Mucosa of rectum (tissue), 2 donors: ENCODE measurements around the gene ARPIN.
"Not testable (repeated sequence)": the region's sequence is repeated elsewhere in the genome, so short reads cannot be mapped to it uniquely, and the experiment has no call there.

Experiments
- H3K27ac ChIP-seq, 2 donors: one replicate each; pipeline ENCODE4 v1.7.0; 2013; ENCODE audit warnings: inconsistent platforms in 2 of 2, low read depth in 2 of 2, low read length in 2 of 2
- H3K27me3 ChIP-seq, 2 donors: one replicate each; pipeline ENCODE4 v1.7.0; 2013; ENCODE audit warnings: low read length in 2 of 2; ENCODE audit not compliant: control insufficient read depth in 2 of 2, insufficient read depth in 2 of 2
- H3K36me3 ChIP-seq, 2 donors: one replicate each; pipeline ENCODE4 v1.7.0; 2013; ENCODE audit warnings: low read length in 2 of 2; ENCODE audit not compliant: control insufficient read depth in 2 of 2, insufficient read depth in 2 of 2
- H3K4me1 ChIP-seq, 2 donors: one replicate each; pipeline ENCODE4 v1.7.0; 2013; ENCODE audit warnings: low read length in 2 of 2, mild to moderate bottlenecking in 1 of 2; ENCODE audit not compliant: control insufficient read depth in 2 of 2, insufficient read depth in 2 of 2
- H3K4me3 ChIP-seq, 2 donors: one replicate each; pipeline ENCODE4 v1.7.0; 2013; ENCODE audit warnings: low read length in 2 of 2
- H3K9ac ChIP-seq, 2 donors: one replicate each; pipeline ENCODE4 v1.7.0; 2013; ENCODE audit warnings: low read length in 2 of 2, low read depth in 1 of 2, mild to moderate bottlenecking in 1 of 2
- H3K9me3 ChIP-seq, 2 donors: one replicate each; pipeline ENCODE4 v1.7.0; 2013; ENCODE audit warnings: low read length in 2 of 2; ENCODE audit not compliant: control insufficient read depth in 2 of 2
- donor health status: healthy.
- donor health status: Normal muscosa, but diverticular disease.

Gene ARPIN

GRCh38 chr15:89912674-89913396 is at the start of gene ARPIN:
ARPIN (minus strand) TSS chr15:89912952; CDS start chr15:89912835, 117 bp downstream.
- peak within 1 kb of the TSS; percentile 74 to 87 for H3K9ac ChIP-seq
- H3K9me3 ChIP-seq: no peaks in the 10 kb centered on the region
- H3K27ac ChIP-seq: peak within 1 kb of the TSS; percentile 91 to 92
- no peaks in the 10 kb centered on the region for H3K27me3 ChIP-seq
- H3K4me3 ChIP-seq: peak within 1 kb of the TSS; percentile 78 to 80
- peaks cover 11 to 15% of the 10 kb centered on the region in 2 donors for H3K4me1 ChIP-seq
- peaks cover 4 to 16% of the 10 kb centered on the region in 2 donors for H3K36me3 ChIP-seq

GRCh38 chr15:89958107-89958805 is 45.5 kb upstream of the ARPIN start:
- Histone ChIP-seq H3K27ac (no peak overlapping the region), H3K9ac (no peak overlapping the region), H3K9me3 (no peaks in the 10 kb centered on the region), H3K4me3 (no peak overlapping the region), H3K4me1 (peaks cover 7 to 8% of the 10 kb centered on the region in 2 donors), H3K27me3 (no peaks in the 10 kb centered on the region), H3K36me3 (no peaks in the 10 kb centered on the region)

- H3K36me3 ChIP-seq, H3K27me3 ChIP-seq, H3K9me3 ChIP-seq, H3K4me3 ChIP-seq, H3K4me1 ChIP-seq, H3K9ac ChIP-seq, H3K27ac ChIP-seq: not testable (repeated sequence)
Measured at GRCh38 chr15:89955449-89955998, 42.8 kb upstream of the ARPIN start.

- Histone ChIP-seq H3K9me3 (no peaks in the 10 kb centered on the region), H3K4me3 (no peak overlapping the region), H3K4me1 (peaks cover 6 to 8% of the 10 kb centered on the region in 2 donors), H3K9ac (no peak overlapping the region), H3K27me3 (no peaks in the 10 kb centered on the region), H3K27ac (no peak overlapping the region), H3K36me3 (no peaks in the 10 kb centered on the region)
Measured at GRCh38 chr15:89954541-89954940, 41.8 kb upstream of the ARPIN start.

GRCh38 chr15:89948796-89949195 is 36.0 kb upstream of the ARPIN start:
- Histone ChIP-seq H3K27me3 (no peaks in the 10 kb centered on the region), H3K4me3 (no peak overlapping the region), H3K36me3 (no peaks in the 10 kb centered on the region), H3K4me1 (peaks cover 3 to 8% of the 10 kb centered on the region in 2 donors), H3K27ac (no peak overlapping the region), H3K9ac (no peak overlapping the region), H3K9me3 (no peaks in the 10 kb centered on the region)

GRCh38 chr15:89947385-89947784 is 34.6 kb upstream of the ARPIN start:
- Histone ChIP-seq H3K4me1 (peaks cover 3 to 10% of the 10 kb centered on the region in 2 donors), H3K36me3 (no peaks in the 10 kb centered on the region), H3K27me3 (no peaks in the 10 kb centered on the region), H3K9ac (no peak overlapping the region), H3K4me3 (peak overlapping the region in 1 of 2 donors; percentile 57), H3K27ac (peak overlapping the region; percentile 68 to 71), H3K9me3 (no peaks in the 10 kb centered on the region)

GRCh38 chr15:89946681-89947299 is 34.0 kb upstream of the ARPIN start:
- Histone ChIP-seq H3K36me3 (no peaks in the 10 kb centered on the region), H3K4me1 (peaks cover 3 to 10% of the 10 kb centered on the region in 2 donors), H3K4me3 (peak overlapping the region in 1 of 2 donors; percentile 57), H3K27me3 (no peaks in the 10 kb centered on the region), H3K9ac (peak overlapping the region in 1 of 2 donors; percentile 35), H3K27ac (peak overlapping the region; percentile 68 to 71), H3K9me3 (no peaks in the 10 kb centered on the region)

GRCh38 chr15:89943721-89944120 is 31.0 kb upstream of the ARPIN start:
- H3K4me1 ChIP-seq: peaks cover 3 to 10% of the 10 kb centered on the region in 2 donors
- H3K9ac ChIP-seq, H3K27ac ChIP-seq, H3K27me3 ChIP-seq, H3K36me3 ChIP-seq, H3K4me3 ChIP-seq, H3K9me3 ChIP-seq: not testable (repeated sequence)

- Histone ChIP-seq H3K36me3 (no peaks in the 10 kb centered on the region), H3K27ac (no peak overlapping the region), H3K4me3 (no peak overlapping the region), H3K4me1 (peaks cover 0 to 2% of the 10 kb centered on the region in 2 donors), H3K9me3 (no peaks in the 10 kb centered on the region), H3K27me3 (no peaks in the 10 kb centered on the region), H3K9ac (no peak overlapping the region)
Measured at GRCh38 chr15:89939910-89940309, 27.2 kb upstream of the ARPIN start.

GRCh38 chr15:89939377-89939776 is 26.6 kb upstream of the ARPIN start:
- not testable (repeated sequence) for H3K9me3 ChIP-seq, H3K4me1 ChIP-seq, H3K27me3 ChIP-seq, H3K9ac ChIP-seq, H3K27ac ChIP-seq, H3K4me3 ChIP-seq, H3K36me3 ChIP-seq
